Lung (tissue), 12 donors: ENCODE data around the gene RIPOR2. TPM values are rescaled to one million over a fixed set of nuclear protein-coding genes. Genes with fewer than 3 reads are reported as not detected.
A peak's percentile ranks its signal among the peaks of the same experiment; 100 is the strongest.

Experiments used
- ATAC-seq: fragments of 200-7000 bp; cut with Tn5 transposase; one replicate; pipeline ENCODE4 v1.9.1; 2020; ENCODE audit warnings: moderate number of reproducible peaks; ENCODE audit not compliant: insufficient read depth, low FRiP score
- DNase-seq, 3 donors: peaks; one replicate each; pipeline ENCODE4 v3.0.0-alpha.2; 2013 to 2017
- H3K27ac ChIP-seq, 2 donors: one replicate each; pipeline ENCODE4 v1.5.1; 2013; ENCODE audit warnings: mild to moderate bottlenecking in 2 of 2, moderate library complexity in 2 of 2, control low read depth in 1 of 2, inconsistent platforms in 1 of 2, low read depth in 1 of 2, low read length in 1 of 2
- H3K27me3 ChIP-seq, 3 donors: one replicate each; pipeline ENCODE4 v1.5.1; 2013; ENCODE audit warnings: low read length in 2 of 3; ENCODE audit not compliant: control insufficient read depth in 3 of 3, insufficient read depth in 3 of 3
- H3K36me3 ChIP-seq, 4 donors: one replicate each; pipeline ENCODE4 v1.5.1; 2013; ENCODE audit warnings: low read length in 4 of 4, mild to moderate bottlenecking in 1 of 4, moderate library complexity in 1 of 4; ENCODE audit not compliant: control insufficient read depth in 4 of 4, insufficient read depth in 4 of 4
- H3K4me1 ChIP-seq, 5 donors: one replicate each; pipeline ENCODE4 v1.5.1; 2013; ENCODE audit warnings: low read length in 5 of 5, mild to moderate bottlenecking in 2 of 5, moderate library complexity in 1 of 5; ENCODE audit not compliant: control insufficient read depth in 5 of 5, insufficient read depth in 5 of 5
- H3K4me3 ChIP-seq: one replicate; pipeline ENCODE4 v1.5.1; 2013; ENCODE audit warnings: mild to moderate bottlenecking, control low read depth, moderate library complexity
- H3K9ac ChIP-seq, 2 donors: one replicate each; pipeline ENCODE4 v1.5.1; 2013; ENCODE audit warnings: low read length in 2 of 2, control low read depth in 1 of 2; ENCODE audit not compliant: insufficient read depth in 1 of 2
- H3K9me3 ChIP-seq, 4 donors: one replicate each; pipeline ENCODE4 v1.5.1; 2013; ENCODE audit warnings: low read length in 3 of 4, mild to moderate bottlenecking in 1 of 4, moderate library complexity in 1 of 4; ENCODE audit not compliant: control insufficient read depth in 4 of 4, insufficient read depth in 3 of 4
- CTCF ChIP-seq: IDR thresholded peaks from 2 replicates; pipeline ENCODE4 v1.5.1; 2012; ENCODE audit warnings: mild to moderate bottlenecking; ENCODE audit errors: control extremely low read depth, extremely low read depth
- WGBS, 2 donors: extraction: QIAGEN DNeasy Blood & Tissue Kit; methylation state at CpG; one replicate each; pipeline ENCODE4 v1.1.7; 2013; 5-methylcytosine and 5-hydroxymethylcytosine counted together
- polyA plus RNA-seq, 2 donors: library from polyadenylated mRNA; stranded (reverse); fragments of 200-250 nt; gene quantifications; one replicate each; pipeline ENCODE4 v1.2.1, GENCODE V29; 2013
- total RNA-seq, 2 donors: library from RNA; depleted of rRNA in 1 of 2; stranded (reverse); fragments of >200 nt in 1 of 2; gene quantifications; one replicate each; pipeline ENCODE4 v1.2.1, GENCODE V29; 2014 to 2021
- donor health status: control.
- donor health status: control.
- donor health status: Bipolar disorder and iron deficiency.
- donor health status: healthy.
- donor health status: DM: yes; HTN: yes; CAD: no.

Gene RIPOR2
- total and polyA plus RNA-seq, 4 donors, result 7.9 to 97.6 (median 42.7) TPM

GRCh38 chr6:24778878-24779277 is 156.9 kb downstream of the RIPOR2 start:
- no peak for ATAC-seq
- Histone ChIP-seq H3K4me1 (peaks cover 0 to 13% (median 7%) of the 10 kb centered on the region in 5 donors), H3K9ac (no peak overlapping the region), H3K27ac (no peak overlapping the region), H3K27me3 (no peaks in the 10 kb centered on the region), H3K9me3 (no peaks in the 10 kb centered on the region), H3K36me3 (peaks cover 3 to 14% (median 4%) of the 10 kb centered on the region in 4 donors), H3K4me3 (no peak overlapping the region)
- no peak for TF ChIP-seq CTCF
- no peak for DNase-seq

GRCh38 chr6:24778121-24778520 is 157.6 kb downstream of the RIPOR2 start:
- Histone ChIP-seq H3K9ac (no peak overlapping the region), H3K36me3 (peaks cover 3 to 11% (median 4%) of the 10 kb centered on the region in 4 donors), H3K27me3 (no peaks in the 10 kb centered on the region), H3K4me1 (peaks cover 0 to 13% (median 7%) of the 10 kb centered on the region in 5 donors), H3K9me3 (no peaks in the 10 kb centered on the region), H3K27ac (no peak overlapping the region), H3K4me3 (no peak overlapping the region)
- WGBS, 2 donors, result 44 to 97% methylated on average over 1 of the region's 1 CpG
- no peak for TF ChIP-seq CTCF
- no peak for ATAC-seq
- no peak for DNase-seq

GRCh38 chr6:24777227-24777626 is 158.5 kb downstream of the RIPOR2 start:
- no peaks in the 10 kb centered on the region for H3K9me3 ChIP-seq
- TF ChIP-seq CTCF, result no peak
- DNase-seq (no peak), ATAC-seq (no peak)
- H3K9ac ChIP-seq, result no peak overlapping the region
- no peaks in the 10 kb centered on the region for H3K27me3 ChIP-seq
- no peak overlapping the region for H3K27ac ChIP-seq
- peaks cover 3 to 9% (median 4%) of the 10 kb centered on the region in 4 donors for H3K36me3 ChIP-seq
- no peak overlapping the region for H3K4me3 ChIP-seq
- 82 to 86% methylated on average over 1 of the region's 1 CpG for WGBS, 2 donors
- H3K4me1 ChIP-seq, result peaks cover 0 to 13% (median 7%) of the 10 kb centered on the region in 5 donors

- Histone ChIP-seq H3K4me1 (peaks cover 0 to 13% (median 7%) of the 10 kb centered on the region in 5 donors), H3K27me3 (no peaks in the 10 kb centered on the region), H3K27ac (peak overlapping the region; percentile 52 to 96), H3K9me3 (no peaks in the 10 kb centered on the region), H3K4me3 (peak overlapping the region; percentile 88), H3K9ac (peak overlapping the region; percentile 75 to 84), H3K36me3 (peaks cover 0 to 3% (median 1%) of the 10 kb centered on the region in 4 donors)
- WGBS, 2 donors, result 3 to 10% methylated on average over 20 of the region's 20 CpGs
- DNase-seq, result no peak
- no peak for TF ChIP-seq CTCF
- ATAC-seq, result peak; percentile 17
Observed at GRCh38 chr6:24775520-24776058, 160.2 kb downstream of the RIPOR2 start.
